ENCODE results near the gene C7.

DNA sequence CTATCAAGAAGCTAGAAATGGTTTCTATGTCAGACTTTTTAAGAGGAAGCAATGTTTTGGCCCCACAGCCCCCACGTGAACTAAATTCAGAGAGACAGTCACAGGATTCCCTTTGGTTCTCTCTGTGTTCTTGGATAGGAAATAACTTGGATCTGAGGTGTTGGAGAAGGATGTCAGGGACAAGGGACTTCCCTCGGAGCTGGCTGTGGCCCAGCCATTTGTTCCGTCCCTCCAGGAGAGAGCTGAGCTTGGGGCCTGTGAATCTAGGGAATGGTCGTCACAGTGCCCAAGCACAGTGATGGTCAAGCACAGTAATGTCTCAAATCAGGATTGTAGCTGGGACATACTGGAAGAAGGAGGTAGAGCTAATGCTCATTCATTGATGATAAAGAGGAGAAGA lies 2.0 kb downstream of the C7 start:
- TF ChIP-seq, protein P1, sequence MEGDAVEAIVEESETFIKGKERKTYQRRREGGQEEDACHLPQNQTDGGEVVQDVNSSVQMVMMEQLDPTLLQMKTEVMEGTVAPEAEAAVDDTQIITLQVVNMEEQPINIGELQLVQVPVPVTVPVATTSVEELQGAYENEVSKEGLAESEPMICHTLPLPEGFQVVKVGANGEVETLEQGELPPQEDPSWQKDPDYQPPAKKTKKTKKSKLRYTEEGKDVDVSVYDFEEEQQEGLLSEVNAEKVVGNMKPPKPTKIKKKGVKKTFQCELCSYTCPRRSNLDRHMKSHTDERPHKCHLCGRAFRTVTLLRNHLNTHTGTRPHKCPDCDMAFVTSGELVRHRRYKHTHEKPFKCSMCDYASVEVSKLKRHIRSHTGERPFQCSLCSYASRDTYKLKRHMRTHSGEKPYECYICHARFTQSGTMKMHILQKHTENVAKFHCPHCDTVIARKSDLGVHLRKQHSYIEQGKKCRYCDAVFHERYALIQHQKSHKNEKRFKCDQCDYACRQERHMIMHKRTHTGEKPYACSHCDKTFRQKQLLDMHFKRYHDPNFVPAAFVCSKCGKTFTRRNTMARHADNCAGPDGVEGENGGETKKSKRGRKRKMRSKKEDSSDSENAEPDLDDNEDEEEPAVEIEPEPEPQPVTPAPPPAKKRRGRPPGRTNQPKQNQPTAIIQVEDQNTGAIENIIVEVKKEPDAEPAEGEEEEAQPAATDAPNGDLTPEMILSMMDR (IDR thresholded peaks at IDR 0.05) = no peak
- TF ChIP-seq POLR2A (IDR thresholded peaks at IDR 0.05) (no peak), POLR2AphosphoS5 (IDR thresholded peaks at IDR 0.05) (no peak)
